ENCODE measurements around the gene RNF215.

Gene RNF215

GRCh38 chr22:30386960-30387827, at the start of gene RNF215:
Gene RNF215 (minus strand): TSS chr22:30387411. CDS start chr22:30387313, 98 bp downstream.
- Mint-ChIP-seq H3K4me3 (peak within 1 kb of the TSS; percentile 86), H3K36me3 (no peaks in the 10 kb centered on the region), H3K27me3 (no peaks in the 10 kb centered on the region), H3K4me1 (peaks cover 37% of the 10 kb centered on the region), H3K27ac (peak within 1 kb of the TSS; percentile 55), H3K9me3 (no peaks in the 10 kb centered on the region)
- peak; percentile 94 for ATAC-seq

GRCh38 chr22:30436196-30436595, 49.0 kb upstream of the RNF215 start:
- H3K9me3 Mint-ChIP-seq, result peaks cover 8% of the 10 kb centered on the region
- no peak for ATAC-seq
- H3K27ac Mint-ChIP-seq, result peak overlapping the region; percentile 86
- H3K36me3 Mint-ChIP-seq, result peaks cover 11% of the 10 kb centered on the region
- peaks cover 11% of the 10 kb centered on the region for H3K4me1 Mint-ChIP-seq
- H3K27me3 Mint-ChIP-seq, result peaks cover 34% of the 10 kb centered on the region
- H3K4me3 Mint-ChIP-seq, result peak overlapping the region; percentile 59

GRCh38 chr22:30435674-30436126, 48.5 kb upstream of the RNF215 start:
- H3K36me3 Mint-ChIP-seq, result peaks cover 11% of the 10 kb centered on the region
- peak overlapping the region; percentile 86 for H3K27ac Mint-ChIP-seq
- H3K27me3 Mint-ChIP-seq, result peaks cover 29% of the 10 kb centered on the region
- H3K9me3 Mint-ChIP-seq, result peaks cover 8% of the 10 kb centered on the region
- peaks cover 11% of the 10 kb centered on the region for H3K4me1 Mint-ChIP-seq
- ATAC-seq, result peak; percentile 64
- peak overlapping the region; percentile 59 for H3K4me3 Mint-ChIP-seq

- H3K9me3 Mint-ChIP-seq, result peaks cover 8% of the 10 kb centered on the region
- H3K27ac Mint-ChIP-seq, result peak overlapping the region; percentile 86
- H3K4me1 Mint-ChIP-seq, result peaks cover 11% of the 10 kb centered on the region
- peaks cover 16% of the 10 kb centered on the region for H3K36me3 Mint-ChIP-seq
- no peak for ATAC-seq
- H3K4me3 Mint-ChIP-seq, result no peak overlapping the region
- peaks cover 21% of the 10 kb centered on the region for H3K27me3 Mint-ChIP-seq
Observed at GRCh38 chr22:30434843-30435242, 47.6 kb upstream of the RNF215 start.

- peaks cover 22% of the 10 kb centered on the region for H3K36me3 Mint-ChIP-seq
- peaks cover 11% of the 10 kb centered on the region for H3K4me1 Mint-ChIP-seq
- no peak overlapping the region for H3K4me3 Mint-ChIP-seq
- H3K27ac Mint-ChIP-seq, result no peak overlapping the region
- peaks cover 10% of the 10 kb centered on the region for H3K27me3 Mint-ChIP-seq
- ATAC-seq, result no peak
- H3K9me3 Mint-ChIP-seq, result peaks cover 8% of the 10 kb centered on the region
Observed at GRCh38 chr22:30433773-30434172, 46.6 kb upstream of the RNF215 start.

- no peak for ATAC-seq
- H3K9me3 Mint-ChIP-seq, result peaks cover 8% of the 10 kb centered on the region
- peaks cover 11% of the 10 kb centered on the region for H3K4me1 Mint-ChIP-seq
- no peak overlapping the region for H3K27ac Mint-ChIP-seq
- no peak overlapping the region for H3K4me3 Mint-ChIP-seq
- peaks cover 5% of the 10 kb centered on the region for H3K27me3 Mint-ChIP-seq
- peaks cover 28% of the 10 kb centered on the region for H3K36me3 Mint-ChIP-seq
Observed at GRCh38 chr22:30433227-30433626, 46.0 kb upstream of the RNF215 start.

GRCh38 chr22:30432520-30432919, 45.3 kb upstream of the RNF215 start:
- H3K27ac Mint-ChIP-seq, result no peak overlapping the region
- no peak for ATAC-seq

GRCh38 chr22:30432096-30432495, 44.9 kb upstream of the RNF215 start:
- H3K27me3 Mint-ChIP-seq, result no peaks in the 10 kb centered on the region
- H3K36me3 Mint-ChIP-seq, result peaks cover 39% of the 10 kb centered on the region
- H3K4me3 Mint-ChIP-seq, result no peak overlapping the region
- no peak for ATAC-seq
- H3K9me3 Mint-ChIP-seq, result peaks cover 8% of the 10 kb centered on the region
- peaks cover 15% of the 10 kb centered on the region for H3K4me1 Mint-ChIP-seq
- H3K27ac Mint-ChIP-seq, result no peak overlapping the region

More at GRCh38 chr22:30432520-30432919, 45.3 kb upstream of the RNF215 start:
- peaks cover 11% of the 10 kb centered on the region for H3K4me1 Mint-ChIP-seq
- H3K4me3 Mint-ChIP-seq, result no peak overlapping the region
- H3K9me3 Mint-ChIP-seq, result peaks cover 8% of the 10 kb centered on the region
- H3K36me3 Mint-ChIP-seq, result peaks cover 35% of the 10 kb centered on the region
- H3K27me3 Mint-ChIP-seq, result no peaks in the 10 kb centered on the region

- H3K27me3 Mint-ChIP-seq, result no peaks in the 10 kb centered on the region
- peaks cover 37% of the 10 kb centered on the region for H3K36me3 Mint-ChIP-seq
- H3K27ac Mint-ChIP-seq, result no peak overlapping the region
- peaks cover 24% of the 10 kb centered on the region for H3K4me1 Mint-ChIP-seq
- H3K4me3 Mint-ChIP-seq, result no peak overlapping the region
- peaks cover 4% of the 10 kb centered on the region for H3K9me3 Mint-ChIP-seq
- no peak for ATAC-seq
Observed at GRCh38 chr22:30430933-30431332, 43.7 kb upstream of the RNF215 start.

GRCh38 chr22:30429887-30430286, 42.7 kb upstream of the RNF215 start:
- Mint-ChIP-seq H3K4me3 (no peak overlapping the region), H3K4me1 (peaks cover 25% of the 10 kb centered on the region), H3K9me3 (no peaks in the 10 kb centered on the region), H3K36me3 (peaks cover 29% of the 10 kb centered on the region), H3K27ac (no peak overlapping the region), H3K27me3 (no peaks in the 10 kb centered on the region)
- no peak for ATAC-seq

- Mint-ChIP-seq H3K9me3 (no peaks in the 10 kb centered on the region), H3K4me1 (peaks cover 37% of the 10 kb centered on the region), H3K4me3 (no peak overlapping the region), H3K27me3 (no peaks in the 10 kb centered on the region), H3K27ac (no peak overlapping the region), H3K36me3 (peaks cover 29% of the 10 kb centered on the region)
- no peak for ATAC-seq
Observed at GRCh38 chr22:30427871-30428270, 40.7 kb upstream of the RNF215 start.

GRCh38 chr22:30426388-30427353, 39.5 kb upstream of the RNF215 start:
- peaks cover 49% of the 10 kb centered on the region for H3K4me1 Mint-ChIP-seq
- no peaks in the 10 kb centered on the region for H3K27me3 Mint-ChIP-seq

GRCh38 chr22:30425616-30426387, 38.6 kb upstream of the RNF215 start, which contains the start of gene MTFP1:
Gene MTFP1 (plus strand): TSS chr22:30425768. CDS start chr22:30425880, 112 bp downstream.
- peak within 1 kb of the TSS; percentile 99 for H3K4me3 Mint-ChIP-seq
- ATAC-seq, result no peak
- no peaks in the 10 kb centered on the region for H3K9me3 Mint-ChIP-seq
- H3K27ac Mint-ChIP-seq, result peak within 1 kb of the TSS; percentile 94
- peaks cover 29% of the 10 kb centered on the region for H3K36me3 Mint-ChIP-seq
- no peaks in the 10 kb centered on the region for H3K27me3 Mint-ChIP-seq
- peaks cover 51% of the 10 kb centered on the region for H3K4me1 Mint-ChIP-seq

More at GRCh38 chr22:30426388-30427353, 39.5 kb upstream of the RNF215 start:
- Mint-ChIP-seq H3K4me3 (peak overlapping the region; percentile 88), H3K36me3 (peaks cover 29% of the 10 kb centered on the region), H3K27ac (peak overlapping the region; percentile 94), H3K9me3 (no peaks in the 10 kb centered on the region)
- peak; percentile 60 for ATAC-seq

GRCh38 chr22:30425327-30425615, 38.1 kb upstream of the RNF215 start:
- H3K4me1 Mint-ChIP-seq, result peaks cover 51% of the 10 kb centered on the region
- H3K9me3 Mint-ChIP-seq, result no peaks in the 10 kb centered on the region
- no peak for ATAC-seq
- peak overlapping the region; percentile 94 for H3K27ac Mint-ChIP-seq
- H3K4me3 Mint-ChIP-seq, result peak overlapping the region; percentile 88
- no peaks in the 10 kb centered on the region for H3K27me3 Mint-ChIP-seq
- peaks cover 28% of the 10 kb centered on the region for H3K36me3 Mint-ChIP-seq
